Neural cell (in vitro differentiated cells): ENCODE results near the gene ITGB5.

Source experiments
- EP300 ChIP-seq: fragments of 450-650 bp; conservative IDR thresholded peaks from 2 replicates; pipeline ENCODE4 v1.6.1; 2014; ENCODE audit warnings: antibody characterized with exemption, mild to moderate bottlenecking, moderate library complexity; ENCODE audit not compliant: poor library complexity, severe bottlenecking
- MXI1 ChIP-seq: fragments of 450-650 bp; conservative IDR thresholded peaks from 2 replicates; pipeline ENCODE4 v1.6.1; 2014; ENCODE audit warnings: antibody characterized with exemption, mild to moderate bottlenecking; ENCODE audit not compliant: poor library complexity, severe bottlenecking
- POLR2AphosphoS5 ChIP-seq: IDR thresholded peaks from 2 replicates; pipeline ENCODE4 v1.6.1; 2012
- RAD21 ChIP-seq: fragments of 450-650 bp; conservative IDR thresholded peaks from 2 replicates; pipeline ENCODE4 v1.6.1; 2014; ENCODE audit warnings: antibody characterized with exemption, mild to moderate bottlenecking, moderate library complexity
- TF ChIP-seq, protein P1 (sequence below): fragments of 450-650 bp; IDR thresholded peaks from 2 replicates; pipeline ENCODE4 v1.5.1; 2014; ENCODE audit warnings: antibody characterized with exemption, mild to moderate bottlenecking, moderate library complexity; ENCODE audit not compliant: poor library complexity, severe bottlenecking
- TF ChIP-seq, protein P2 (sequence below): IDR thresholded peaks from 2 replicates; pipeline ENCODE4 v1.6.1; 2012; ENCODE audit warnings: borderline replicate concordance

DNA sequence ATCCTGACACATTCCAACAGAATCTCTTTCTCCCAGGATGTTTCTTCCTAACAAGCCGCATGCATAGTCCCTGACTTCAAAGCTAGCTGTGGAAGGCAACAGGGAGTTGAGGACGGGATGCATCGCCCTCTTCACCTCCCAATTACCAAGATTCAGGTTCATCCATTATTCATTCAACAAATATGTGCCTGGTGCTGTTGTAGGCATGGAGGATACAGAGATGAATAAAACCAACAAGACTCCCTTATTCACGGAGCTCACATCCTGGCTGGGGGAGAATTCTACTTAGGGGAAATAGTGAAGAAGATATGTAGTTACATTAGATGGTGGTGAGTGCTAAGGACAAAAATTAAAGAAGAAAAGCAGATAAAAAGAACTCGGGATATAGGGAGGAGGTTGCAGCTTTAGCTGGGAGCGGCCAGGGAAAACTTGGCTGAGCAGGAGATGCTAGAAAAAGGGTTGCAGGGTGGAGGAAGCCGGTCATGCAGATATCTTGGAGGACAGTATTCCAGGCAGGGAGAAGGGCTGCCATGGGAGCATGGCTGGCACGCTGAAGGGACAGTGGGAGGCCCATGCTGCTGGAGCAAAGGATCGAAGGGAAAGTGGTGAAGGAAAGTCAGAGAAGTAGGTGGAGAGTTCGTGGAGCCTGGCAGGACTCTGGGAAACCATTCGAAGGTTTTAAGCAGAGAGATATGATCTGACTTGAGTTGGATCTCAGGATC is 5.0 kb downstream of the ITGB5 start:
- no peak for TF ChIP-seq EP300
- TF ChIP-seq RAD21 = no peak
- TF ChIP-seq, protein P1, sequence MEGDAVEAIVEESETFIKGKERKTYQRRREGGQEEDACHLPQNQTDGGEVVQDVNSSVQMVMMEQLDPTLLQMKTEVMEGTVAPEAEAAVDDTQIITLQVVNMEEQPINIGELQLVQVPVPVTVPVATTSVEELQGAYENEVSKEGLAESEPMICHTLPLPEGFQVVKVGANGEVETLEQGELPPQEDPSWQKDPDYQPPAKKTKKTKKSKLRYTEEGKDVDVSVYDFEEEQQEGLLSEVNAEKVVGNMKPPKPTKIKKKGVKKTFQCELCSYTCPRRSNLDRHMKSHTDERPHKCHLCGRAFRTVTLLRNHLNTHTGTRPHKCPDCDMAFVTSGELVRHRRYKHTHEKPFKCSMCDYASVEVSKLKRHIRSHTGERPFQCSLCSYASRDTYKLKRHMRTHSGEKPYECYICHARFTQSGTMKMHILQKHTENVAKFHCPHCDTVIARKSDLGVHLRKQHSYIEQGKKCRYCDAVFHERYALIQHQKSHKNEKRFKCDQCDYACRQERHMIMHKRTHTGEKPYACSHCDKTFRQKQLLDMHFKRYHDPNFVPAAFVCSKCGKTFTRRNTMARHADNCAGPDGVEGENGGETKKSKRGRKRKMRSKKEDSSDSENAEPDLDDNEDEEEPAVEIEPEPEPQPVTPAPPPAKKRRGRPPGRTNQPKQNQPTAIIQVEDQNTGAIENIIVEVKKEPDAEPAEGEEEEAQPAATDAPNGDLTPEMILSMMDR = no peak
- TF ChIP-seq POLR2AphosphoS5 = no peak
- TF ChIP-seq, protein P2, sequence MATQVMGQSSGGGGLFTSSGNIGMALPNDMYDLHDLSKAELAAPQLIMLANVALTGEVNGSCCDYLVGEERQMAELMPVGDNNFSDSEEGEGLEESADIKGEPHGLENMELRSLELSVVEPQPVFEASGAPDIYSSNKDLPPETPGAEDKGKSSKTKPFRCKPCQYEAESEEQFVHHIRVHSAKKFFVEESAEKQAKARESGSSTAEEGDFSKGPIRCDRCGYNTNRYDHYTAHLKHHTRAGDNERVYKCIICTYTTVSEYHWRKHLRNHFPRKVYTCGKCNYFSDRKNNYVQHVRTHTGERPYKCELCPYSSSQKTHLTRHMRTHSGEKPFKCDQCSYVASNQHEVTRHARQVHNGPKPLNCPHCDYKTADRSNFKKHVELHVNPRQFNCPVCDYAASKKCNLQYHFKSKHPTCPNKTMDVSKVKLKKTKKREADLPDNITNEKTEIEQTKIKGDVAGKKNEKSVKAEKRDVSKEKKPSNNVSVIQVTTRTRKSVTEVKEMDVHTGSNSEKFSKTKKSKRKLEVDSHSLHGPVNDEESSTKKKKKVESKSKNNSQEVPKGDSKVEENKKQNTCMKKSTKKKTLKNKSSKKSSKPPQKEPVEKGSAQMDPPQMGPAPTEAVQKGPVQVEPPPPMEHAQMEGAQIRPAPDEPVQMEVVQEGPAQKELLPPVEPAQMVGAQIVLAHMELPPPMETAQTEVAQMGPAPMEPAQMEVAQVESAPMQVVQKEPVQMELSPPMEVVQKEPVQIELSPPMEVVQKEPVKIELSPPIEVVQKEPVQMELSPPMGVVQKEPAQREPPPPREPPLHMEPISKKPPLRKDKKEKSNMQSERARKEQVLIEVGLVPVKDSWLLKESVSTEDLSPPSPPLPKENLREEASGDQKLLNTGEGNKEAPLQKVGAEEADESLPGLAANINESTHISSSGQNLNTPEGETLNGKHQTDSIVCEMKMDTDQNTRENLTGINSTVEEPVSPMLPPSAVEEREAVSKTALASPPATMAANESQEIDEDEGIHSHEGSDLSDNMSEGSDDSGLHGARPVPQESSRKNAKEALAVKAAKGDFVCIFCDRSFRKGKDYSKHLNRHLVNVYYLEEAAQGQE = no peak
- TF ChIP-seq MXI1 = no peak
